HG02943 (cell line): ENCODE data around the gene ITM2B.
A peak's percentile ranks its signal among the peaks of the same experiment; 100 is the strongest.

ENCODE experiments used
- ATAC-seq: cut with Tn5 transposase; IDR thresholded peaks from one replicate; pipeline ENCODE4 v1.9.1; 2021; ENCODE audit warnings: mild to moderate bottlenecking, low read depth, moderate library complexity; ENCODE audit not compliant: unreplicated experiment

Gene ITM2B

DNA sequence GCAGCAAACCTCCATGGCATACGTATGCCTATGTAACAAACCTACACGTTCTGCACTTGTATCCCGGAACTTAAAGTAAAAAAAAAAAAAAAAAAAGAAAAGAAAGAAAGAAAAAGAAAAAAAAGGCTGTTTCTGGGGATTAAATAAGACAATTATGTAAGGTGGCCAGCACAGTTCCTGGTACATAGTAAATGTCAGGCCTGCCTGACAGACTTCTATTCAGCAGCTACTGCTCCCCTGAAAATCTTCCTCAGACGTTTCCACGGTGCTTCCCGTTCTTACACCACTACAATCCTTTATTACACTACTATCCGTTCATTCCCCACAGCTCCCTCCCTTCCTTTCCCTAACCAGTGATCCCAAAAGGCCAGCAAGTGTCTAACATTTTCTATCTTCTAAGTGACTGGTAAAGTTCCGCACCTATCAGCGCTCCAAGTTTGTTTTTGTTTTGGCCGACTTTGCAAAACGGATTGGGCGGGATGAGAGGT lies 69.9 kb downstream of the ITM2B start:
- peak; percentile 5 for ATAC-seq

DNA sequence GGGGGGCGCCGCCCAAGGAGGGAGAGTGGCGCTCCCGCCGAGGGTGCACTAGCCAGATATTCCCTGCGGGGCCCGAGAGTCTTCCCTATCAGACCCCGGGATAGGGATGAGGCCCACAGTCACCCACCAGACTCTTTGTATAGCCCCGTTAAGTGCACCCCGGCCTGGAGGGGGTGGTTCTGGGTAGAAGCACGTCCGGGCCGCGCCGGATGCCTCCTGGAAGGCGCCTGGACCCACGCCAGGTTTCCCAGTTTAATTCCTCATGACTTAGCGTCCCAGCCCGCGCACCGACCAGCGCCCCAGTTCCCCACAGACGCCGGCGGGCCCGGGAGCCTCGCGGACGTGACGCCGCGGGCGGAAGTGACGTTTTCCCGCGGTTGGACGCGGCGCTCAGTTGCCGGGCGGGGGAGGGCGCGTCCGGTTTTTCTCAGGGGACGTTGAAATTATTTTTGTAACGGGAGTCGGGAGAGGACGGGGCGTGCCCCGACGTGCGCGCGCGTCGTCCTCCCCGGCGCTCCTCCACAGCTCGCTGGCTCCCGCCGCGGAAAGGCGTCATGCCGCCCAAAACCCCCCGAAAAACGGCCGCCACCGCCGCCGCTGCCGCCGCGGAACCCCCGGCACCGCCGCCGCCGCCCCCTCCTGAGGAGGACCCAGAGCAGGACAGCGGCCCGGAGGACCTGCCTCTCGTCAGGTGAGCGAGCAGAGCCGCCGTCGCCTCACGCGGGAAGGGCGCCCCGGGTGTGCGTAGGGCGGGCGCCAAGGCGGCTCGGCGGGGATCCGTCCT lies 70.5 kb downstream of the ITM2B start, which contains the start of gene RB1:
TSS of gene RB1 (plus strand) at position 393 of the 784 bp plus-strand sequence. CDS start at position 555, 162 bp downstream.
- peak; percentile 71 for ATAC-seq

DNA sequence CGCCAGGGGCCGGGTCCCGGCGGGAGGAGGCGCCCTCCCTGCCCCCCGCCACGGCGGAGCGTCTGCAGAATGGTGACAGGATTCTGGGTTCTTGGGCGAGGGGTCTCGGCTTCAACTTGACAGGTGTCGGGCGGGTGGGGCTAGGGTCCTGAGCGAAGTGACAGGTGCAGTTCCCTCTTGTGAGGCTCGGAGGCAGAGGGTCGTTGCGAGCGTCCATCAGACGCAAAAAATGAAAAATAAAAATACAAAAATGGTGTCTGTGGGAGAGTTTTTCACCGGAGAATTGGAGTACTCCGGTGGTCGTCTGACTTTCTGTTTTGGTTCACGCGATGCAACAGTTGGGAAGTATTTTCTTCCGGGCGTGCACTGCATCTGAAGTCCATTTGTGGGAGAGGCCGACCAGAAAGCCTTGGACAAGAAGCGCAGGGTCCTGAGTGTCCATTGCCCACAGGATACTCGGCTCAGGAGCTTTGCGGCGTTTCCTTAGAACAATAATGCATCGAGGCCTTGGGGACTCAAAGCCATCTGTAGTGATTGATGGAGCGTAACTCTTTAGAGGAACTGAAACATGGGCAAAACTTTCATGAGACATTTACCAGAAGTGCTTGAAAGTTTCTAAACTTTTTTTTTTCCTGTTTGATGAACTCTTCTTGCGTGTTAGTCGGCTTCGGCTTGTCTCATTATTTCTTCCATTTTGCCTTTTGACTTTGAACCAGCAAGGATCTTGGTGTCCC lies 71.3 kb downstream of the ITM2B start:
- peak; percentile 60 for ATAC-seq

DNA sequence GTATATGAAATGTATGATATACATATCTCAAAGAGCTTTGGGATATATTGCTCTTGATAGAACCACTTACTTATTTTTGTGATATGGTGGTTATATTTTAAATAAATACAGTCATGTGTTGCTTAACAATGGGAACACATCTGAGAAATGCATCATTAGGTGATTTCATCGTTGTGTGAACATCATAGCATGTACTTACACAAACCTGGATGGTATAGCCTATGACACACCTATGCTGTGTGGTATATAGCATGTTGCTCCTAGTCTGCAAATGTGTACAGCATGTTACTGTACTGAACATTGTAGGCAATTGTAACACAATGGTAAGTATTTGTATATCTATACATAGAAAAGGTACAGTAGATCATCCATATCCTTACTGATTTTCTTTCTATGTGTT lies 78.2 kb downstream of the ITM2B start:
- ATAC-seq: no peak

DNA sequence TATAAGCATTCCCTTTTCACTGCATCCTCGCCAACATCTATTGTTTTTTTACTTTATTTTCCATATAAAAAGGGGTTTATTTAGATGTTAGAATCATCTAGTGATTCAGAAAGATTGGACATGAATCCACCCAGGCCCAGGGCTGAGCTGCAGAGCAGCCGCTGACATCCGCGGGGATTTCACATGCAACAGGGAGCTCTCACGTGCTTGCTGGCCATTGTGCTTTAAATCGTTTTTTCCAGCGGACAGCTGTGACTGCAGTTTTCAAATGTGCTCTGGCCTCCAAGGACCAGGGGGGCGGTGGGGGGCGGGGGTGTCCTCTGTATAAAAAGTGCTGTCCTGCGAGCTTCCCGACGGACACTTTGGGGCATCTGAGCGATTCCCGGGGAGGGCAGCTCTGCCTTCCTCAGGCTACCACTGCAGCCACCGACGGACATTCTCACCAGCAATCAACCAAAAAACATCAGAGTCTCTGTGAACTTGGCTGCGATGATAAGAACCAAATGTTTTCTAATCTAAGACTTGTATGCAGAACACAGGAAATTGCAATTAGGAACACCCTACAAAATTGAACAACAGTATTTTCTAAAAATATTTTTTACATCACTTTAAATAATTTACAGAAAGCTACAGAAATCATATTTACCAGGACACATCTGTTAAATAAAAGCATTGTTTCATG lies 83.1 kb downstream of the ITM2B start:
- ATAC-seq: no peak

DNA sequence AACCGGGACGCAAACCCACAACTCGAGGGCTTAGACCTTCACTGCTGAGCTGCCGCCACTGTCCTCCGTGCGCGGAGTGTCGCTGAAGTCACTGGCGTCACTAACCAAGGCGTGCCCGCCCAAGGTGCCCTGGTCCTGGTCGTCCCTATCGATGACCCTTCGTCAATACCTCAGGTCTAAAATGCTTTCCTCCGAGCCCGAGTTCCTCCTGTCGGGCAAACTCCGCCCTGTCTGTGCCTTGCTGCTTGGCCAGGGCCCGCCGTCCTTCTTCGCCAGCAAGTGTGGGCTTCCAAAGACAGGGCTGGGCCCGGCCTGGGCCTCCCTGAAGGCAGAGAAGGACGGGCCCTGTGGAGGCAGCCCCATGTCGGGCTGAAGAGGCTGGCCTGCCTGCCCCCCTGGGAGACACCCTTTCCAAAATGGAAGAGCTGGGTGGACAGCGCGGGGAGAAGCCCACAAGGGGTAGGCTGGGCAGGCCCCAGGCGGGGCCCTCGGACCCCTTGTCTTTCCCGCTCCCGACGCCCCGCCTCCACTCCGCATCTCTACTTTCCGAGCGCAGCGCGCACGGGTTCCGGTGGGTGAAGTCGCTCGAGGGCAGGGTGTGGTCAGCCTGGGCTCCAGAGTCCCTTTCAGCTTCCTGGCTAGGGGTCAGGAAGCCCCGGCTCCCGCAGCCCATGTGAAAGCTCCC lies 84.0 kb downstream of the ITM2B start:
- no peak for ATAC-seq

DNA sequence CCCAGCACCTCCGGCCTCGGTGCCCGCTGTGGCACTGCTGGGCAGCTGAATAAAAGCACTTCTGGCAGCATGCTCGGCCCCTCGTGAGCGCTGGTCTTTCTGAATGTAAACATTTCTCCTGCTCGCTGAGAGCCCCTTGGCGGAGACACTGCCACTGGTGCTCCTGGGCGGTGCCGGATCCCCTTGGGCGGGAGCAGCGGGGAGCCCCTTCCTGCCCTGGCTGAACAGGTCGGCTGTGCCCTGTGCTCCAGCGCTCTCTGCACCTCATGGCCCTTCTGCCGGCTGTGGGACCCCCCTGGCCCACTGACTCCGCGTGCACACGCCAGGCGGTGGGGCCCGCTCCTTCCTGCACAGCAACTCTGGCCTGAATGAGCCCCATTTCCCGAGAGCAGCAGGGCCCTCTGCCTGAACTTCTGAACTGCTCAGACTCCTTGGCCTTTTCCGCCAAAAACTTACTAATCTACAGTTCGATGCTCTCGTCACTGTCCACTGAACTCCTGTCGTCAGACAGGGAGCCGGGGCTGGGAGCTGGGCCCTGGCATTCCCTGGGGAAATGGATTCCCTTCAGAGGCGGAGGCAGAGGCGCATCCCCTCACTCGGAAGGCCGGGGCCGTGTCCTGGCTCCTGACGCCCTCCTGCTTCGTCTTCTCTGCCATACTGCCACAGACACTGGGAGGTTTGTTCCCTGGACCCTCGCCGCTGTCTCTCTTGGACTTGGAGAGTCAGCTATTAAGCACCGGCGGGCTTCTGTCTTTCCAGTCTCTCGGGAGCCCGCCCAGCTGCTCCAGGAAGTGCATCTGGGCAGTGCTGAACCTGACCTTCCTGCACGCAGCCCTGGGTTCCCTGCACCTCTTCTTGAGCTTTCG lies 84.7 kb downstream of the ITM2B start:
- ATAC-seq: no peak

DNA sequence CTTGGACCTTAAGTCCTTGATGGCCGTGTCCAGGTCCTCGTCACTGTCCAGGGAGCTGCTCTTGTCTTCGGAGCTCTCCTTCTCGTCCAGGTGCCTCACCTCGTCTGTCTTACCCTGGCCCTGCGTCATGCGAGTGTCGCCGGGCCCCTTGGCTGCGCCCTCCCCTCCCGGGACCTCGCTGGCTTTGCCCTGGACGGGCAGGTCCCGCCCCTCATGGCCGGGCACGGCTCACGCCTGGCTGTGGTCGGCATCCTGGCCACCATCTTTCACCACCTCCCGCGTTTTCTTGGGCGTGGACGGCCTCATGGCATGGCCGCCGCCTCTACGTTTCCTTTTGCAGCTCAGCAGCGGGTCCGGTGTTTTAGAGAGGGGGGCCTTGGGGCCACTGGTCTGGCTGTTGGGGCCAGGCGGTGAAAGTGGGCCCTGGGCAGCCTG lies 85.4 kb downstream of the ITM2B start:
- no peak for ATAC-seq

DNA sequence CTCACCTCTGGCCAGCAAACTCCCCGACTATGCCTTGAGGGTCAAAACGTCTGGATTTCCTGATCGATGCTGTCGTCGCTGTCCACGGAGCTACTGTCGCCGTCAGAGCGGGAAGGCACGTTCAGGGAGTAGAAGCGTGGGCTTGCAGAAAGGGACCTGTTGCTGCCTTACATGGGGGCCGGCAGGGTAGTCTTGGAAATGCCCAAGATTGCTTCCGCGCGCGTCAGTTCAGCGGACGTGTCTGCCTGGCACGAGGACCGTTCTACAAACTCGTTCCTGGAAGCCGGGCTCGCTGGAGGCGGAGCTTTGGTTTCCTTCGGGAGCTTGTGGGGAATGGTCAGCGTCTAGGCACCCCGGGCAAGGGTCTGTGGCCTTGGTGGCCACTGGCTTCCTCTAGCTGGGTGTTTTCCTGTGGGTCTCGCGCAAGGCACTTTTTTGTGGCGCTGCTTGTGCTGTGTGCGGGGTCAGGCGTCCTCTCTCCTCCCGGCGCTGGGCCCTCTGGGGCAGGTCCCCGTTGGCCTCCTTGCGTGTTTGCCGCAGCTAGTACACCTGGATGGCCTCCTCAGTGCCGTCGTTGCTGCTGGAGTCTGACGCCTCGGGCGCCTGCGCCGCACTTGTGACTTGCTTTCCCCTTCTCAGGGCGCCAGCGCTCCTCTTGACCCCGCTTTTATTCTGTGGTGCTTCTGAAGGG lies 86.0 kb downstream of the ITM2B start:
- no peak for ATAC-seq
